ENCODE data around the gene DIS3.
"Not testable (repeated sequence)": the region's sequence is repeated elsewhere in the genome, so short reads cannot be mapped to it uniquely, and the experiment has no call there.

DNA sequence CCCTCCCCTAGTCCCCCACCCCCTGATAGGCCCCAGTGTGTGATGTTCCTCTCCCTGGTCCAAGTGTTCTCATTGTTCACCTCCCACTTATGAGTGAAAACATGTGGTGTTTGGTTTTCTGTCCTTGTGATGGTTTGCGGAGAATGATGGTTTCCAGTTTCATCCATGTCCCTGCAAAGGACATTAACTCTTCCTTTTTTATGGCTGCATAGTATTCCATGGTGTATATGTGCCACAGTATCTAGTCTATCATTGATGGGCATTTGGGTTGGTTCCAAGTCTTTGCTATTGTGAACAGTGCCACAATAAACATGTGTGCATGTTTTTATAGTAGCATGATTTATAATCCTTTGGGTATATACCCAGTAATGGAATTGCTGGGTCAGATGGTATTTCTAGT is 24.8 kb upstream of the DIS3 start:
- TF ChIP-seq, protein P1, sequence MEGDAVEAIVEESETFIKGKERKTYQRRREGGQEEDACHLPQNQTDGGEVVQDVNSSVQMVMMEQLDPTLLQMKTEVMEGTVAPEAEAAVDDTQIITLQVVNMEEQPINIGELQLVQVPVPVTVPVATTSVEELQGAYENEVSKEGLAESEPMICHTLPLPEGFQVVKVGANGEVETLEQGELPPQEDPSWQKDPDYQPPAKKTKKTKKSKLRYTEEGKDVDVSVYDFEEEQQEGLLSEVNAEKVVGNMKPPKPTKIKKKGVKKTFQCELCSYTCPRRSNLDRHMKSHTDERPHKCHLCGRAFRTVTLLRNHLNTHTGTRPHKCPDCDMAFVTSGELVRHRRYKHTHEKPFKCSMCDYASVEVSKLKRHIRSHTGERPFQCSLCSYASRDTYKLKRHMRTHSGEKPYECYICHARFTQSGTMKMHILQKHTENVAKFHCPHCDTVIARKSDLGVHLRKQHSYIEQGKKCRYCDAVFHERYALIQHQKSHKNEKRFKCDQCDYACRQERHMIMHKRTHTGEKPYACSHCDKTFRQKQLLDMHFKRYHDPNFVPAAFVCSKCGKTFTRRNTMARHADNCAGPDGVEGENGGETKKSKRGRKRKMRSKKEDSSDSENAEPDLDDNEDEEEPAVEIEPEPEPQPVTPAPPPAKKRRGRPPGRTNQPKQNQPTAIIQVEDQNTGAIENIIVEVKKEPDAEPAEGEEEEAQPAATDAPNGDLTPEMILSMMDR (IDR thresholded peaks at IDR 0.05) = not testable (repeated sequence)
- not testable (repeated sequence) for TF ChIP-seq POLR2A (IDR thresholded peaks at IDR 0.05)
